Activated CD4-positive, alpha-beta T cell treated with anti-CD3 and anti-CD28 coated beads, Interleukin-2, amount 10 ng/mL, durations not matched to agents 24 days and 14 days (primary cell): ENCODE data around the gene POLR1E. TPM values are rescaled to one million over a fixed set of nuclear protein-coding genes. Genes with fewer than 3 reads are reported as not detected.

Experiments used
- DNase-seq: peaks from one replicate; pipeline ENCODE4 v3.0.0; 2022
- H3K27ac Mint-ChIP-seq: one replicate; pipeline ENCODE4 v1.8.0; 2022; ENCODE audit warnings: mild to moderate bottlenecking, mixed read lengths
- H3K27me3 Mint-ChIP-seq: one replicate; pipeline ENCODE4 v1.8.0; 2022; ENCODE audit warnings: mixed read lengths
- H3K36me3 Mint-ChIP-seq: one replicate; pipeline ENCODE4 v1.8.0; 2022; ENCODE audit warnings: low read depth, mild to moderate bottlenecking, mixed read lengths
- H3K4me1 Mint-ChIP-seq: one replicate; pipeline ENCODE4 v1.8.0; 2021; ENCODE audit warnings: mixed read lengths
- H3K4me3 Mint-ChIP-seq: one replicate; pipeline ENCODE4 v1.8.0; 2022; ENCODE audit warnings: mild to moderate bottlenecking, moderate library complexity, mixed read lengths
- H3K9me3 Mint-ChIP-seq: one replicate; pipeline ENCODE4 v1.8.0; 2021; ENCODE audit warnings: mixed read lengths
- intact Hi-C: fragments of 100-400 bp; cut with micrococcal nuclease; formaldehyde crosslinking; loops from one replicate; pipeline ENCODE4 v1.15.1; 2023
- total RNA-seq: library from RNA; stranded (reverse); gene quantifications from 2 replicates; pipeline ENCODE4 v1.2.3, GENCODE V29; 2022

POLR1E gene
- total RNA-seq, 1 donor from 2014 or later = 60.0 TPM

GRCh38 chr9:37515620-37516258 lies 30.0 kb downstream of the POLR1E start:
- DNase-seq = no peak
- no peaks in the 10 kb centered on the region for H3K9me3 Mint-ChIP-seq
- no peaks in the 10 kb centered on the region for H3K36me3 Mint-ChIP-seq
- H3K27ac Mint-ChIP-seq = no peak overlapping the region
- H3K4me1 Mint-ChIP-seq = peaks cover 4% of the 10 kb centered on the region
- intact Hi-C loops = no loop called here
- H3K27me3 Mint-ChIP-seq = no peaks in the 10 kb centered on the region
- H3K4me3 Mint-ChIP-seq = no peak overlapping the region

GRCh38 chr9:37517923-37518322 lies 32.2 kb downstream of the POLR1E start:
- H3K36me3 Mint-ChIP-seq = no peaks in the 10 kb centered on the region
- peaks cover 4% of the 10 kb centered on the region for H3K4me1 Mint-ChIP-seq
- H3K9me3 Mint-ChIP-seq = no peaks in the 10 kb centered on the region
- H3K27ac Mint-ChIP-seq = no peak overlapping the region
- intact Hi-C loops = no loop called here
- H3K27me3 Mint-ChIP-seq = no peaks in the 10 kb centered on the region
- H3K4me3 Mint-ChIP-seq = no peak overlapping the region
- DNase-seq = no peak

GRCh38 chr9:37520641-37521040 lies 34.9 kb downstream of the POLR1E start:
- Mint-ChIP-seq H3K27ac (no peak overlapping the region), H3K27me3 (no peaks in the 10 kb centered on the region), H3K36me3 (no peaks in the 10 kb centered on the region), H3K4me1 (no peaks in the 10 kb centered on the region), H3K9me3 (no peaks in the 10 kb centered on the region), H3K4me3 (no peak overlapping the region)
- intact Hi-C loops = no loop called here
- no peak for DNase-seq

GRCh38 chr9:37521111-37521510 lies 35.4 kb downstream of the POLR1E start:
- no peaks in the 10 kb centered on the region for H3K4me1 Mint-ChIP-seq
- intact Hi-C loops = no loop called here

GRCh38 chr9:37522971-37523370 lies 37.2 kb downstream of the POLR1E start:
- Mint-ChIP-seq H3K27me3 (no peaks in the 10 kb centered on the region), H3K9me3 (no peaks in the 10 kb centered on the region), H3K27ac (no peak overlapping the region), H3K4me1 (no peaks in the 10 kb centered on the region), H3K36me3 (no peaks in the 10 kb centered on the region), H3K4me3 (no peak overlapping the region)
- no peak for DNase-seq
- intact Hi-C loops = no loop called here

More at GRCh38 chr9:37521111-37521510, 35.4 kb downstream of the POLR1E start:
- Mint-ChIP-seq H3K36me3 (no peaks in the 10 kb centered on the region), H3K4me3 (no peak overlapping the region), H3K9me3 (no peaks in the 10 kb centered on the region), H3K27me3 (no peaks in the 10 kb centered on the region), H3K27ac (no peak overlapping the region)
- DNase-seq = no peak

GRCh38 chr9:37523916-37524315 lies 38.2 kb downstream of the POLR1E start:
- intact Hi-C loops = no loop called here
- peaks cover 6% of the 10 kb centered on the region for H3K4me1 Mint-ChIP-seq
- no peak overlapping the region for H3K4me3 Mint-ChIP-seq
- H3K27me3 Mint-ChIP-seq = no peaks in the 10 kb centered on the region
- H3K27ac Mint-ChIP-seq = no peak overlapping the region
- DNase-seq = no peak
- H3K9me3 Mint-ChIP-seq = no peaks in the 10 kb centered on the region
- no peaks in the 10 kb centered on the region for H3K36me3 Mint-ChIP-seq

GRCh38 chr9:37528652-37529471 lies 43.1 kb downstream of the POLR1E start:
- intact Hi-C loops = no loop called here
- H3K4me3 Mint-ChIP-seq = no peak overlapping the region

GRCh38 chr9:37531699-37532098 lies 46.0 kb downstream of the POLR1E start:
- no peak for DNase-seq
- no peak overlapping the region for H3K4me3 Mint-ChIP-seq
- H3K4me1 Mint-ChIP-seq = peaks cover 9% of the 10 kb centered on the region
- H3K9me3 Mint-ChIP-seq = no peaks in the 10 kb centered on the region
- H3K36me3 Mint-ChIP-seq = no peaks in the 10 kb centered on the region
- no peak overlapping the region for H3K27ac Mint-ChIP-seq
- intact Hi-C loops = no loop called here
- H3K27me3 Mint-ChIP-seq = no peaks in the 10 kb centered on the region

More at GRCh38 chr9:37528652-37529471, 43.1 kb downstream of the POLR1E start:
- H3K4me1 Mint-ChIP-seq = peaks cover 9% of the 10 kb centered on the region
- H3K36me3 Mint-ChIP-seq = no peaks in the 10 kb centered on the region
- DNase-seq = peak; percentile 68
- H3K9me3 Mint-ChIP-seq = no peaks in the 10 kb centered on the region
- peak overlapping the region; percentile 45 for H3K27ac Mint-ChIP-seq
- no peaks in the 10 kb centered on the region for H3K27me3 Mint-ChIP-seq

- Mint-ChIP-seq H3K9me3 (no peaks in the 10 kb centered on the region), H3K4me1 (no peaks in the 10 kb centered on the region), H3K4me3 (no peak overlapping the region), H3K27ac (no peak overlapping the region), H3K36me3 (no peaks in the 10 kb centered on the region), H3K27me3 (no peaks in the 10 kb centered on the region)
- intact Hi-C loops = no loop called here
- no peak for DNase-seq
Observed at GRCh38 chr9:37534412-37534811, 48.7 kb downstream of the POLR1E start.

- Mint-ChIP-seq H3K27ac (no peak overlapping the region), H3K27me3 (no peaks in the 10 kb centered on the region), H3K4me1 (no peaks in the 10 kb centered on the region), H3K36me3 (no peaks in the 10 kb centered on the region), H3K4me3 (no peak overlapping the region), H3K9me3 (no peaks in the 10 kb centered on the region)
- intact Hi-C loops = no loop called here
- DNase-seq = no peak
Observed at GRCh38 chr9:37534901-37535300, 49.2 kb downstream of the POLR1E start.

GRCh38 chr9:37538099-37538498 lies 52.4 kb downstream of the POLR1E start:
- no peaks in the 10 kb centered on the region for H3K4me1 Mint-ChIP-seq
- no peaks in the 10 kb centered on the region for H3K36me3 Mint-ChIP-seq
- H3K27me3 Mint-ChIP-seq = no peaks in the 10 kb centered on the region
- no peak overlapping the region for H3K4me3 Mint-ChIP-seq
- no peak overlapping the region for H3K27ac Mint-ChIP-seq
- no peak for DNase-seq
- H3K9me3 Mint-ChIP-seq = no peaks in the 10 kb centered on the region
- intact Hi-C loops = no loop called here

GRCh38 chr9:37539634-37540033 lies 53.9 kb downstream of the POLR1E start:
- no peak overlapping the region for H3K4me3 Mint-ChIP-seq
- H3K4me1 Mint-ChIP-seq = no peaks in the 10 kb centered on the region
- no peaks in the 10 kb centered on the region for H3K9me3 Mint-ChIP-seq
- no peak overlapping the region for H3K27ac Mint-ChIP-seq
- no peak for DNase-seq
- H3K36me3 Mint-ChIP-seq = no peaks in the 10 kb centered on the region
- intact Hi-C loops = no loop called here
- no peaks in the 10 kb centered on the region for H3K27me3 Mint-ChIP-seq

- Mint-ChIP-seq H3K4me3 (no peak overlapping the region), H3K9me3 (no peaks in the 10 kb centered on the region), H3K27me3 (no peaks in the 10 kb centered on the region), H3K27ac (no peak overlapping the region), H3K36me3 (no peaks in the 10 kb centered on the region), H3K4me1 (no peaks in the 10 kb centered on the region)
- intact Hi-C loops = no loop called here
- no peak for DNase-seq
Observed at GRCh38 chr9:37540634-37541033, 54.9 kb downstream of the POLR1E start.

- Mint-ChIP-seq H3K27ac (no peak overlapping the region), H3K9me3 (no peaks in the 10 kb centered on the region), H3K4me3 (no peak overlapping the region), H3K27me3 (no peaks in the 10 kb centered on the region), H3K4me1 (no peaks in the 10 kb centered on the region), H3K36me3 (no peaks in the 10 kb centered on the region)
- intact Hi-C loops = no loop called here
- DNase-seq = no peak
Observed at GRCh38 chr9:37541465-37541864, 55.7 kb downstream of the POLR1E start.
